ENCODE results near the gene C11orf58. TPM values are rescaled to one million over a fixed set of nuclear protein-coding genes. Genes with fewer than 3 reads are reported as not detected.

The C11orf58 gene
- total RNA-seq, 4 donors from 2014 or later, result 144 to 202 (median 175) TPM

- intact Hi-C loops (cut with DNase I), result no loop called here
- WGBS, result 74% methylated on average over 8 of the region's 8 CpGs
- TF ChIP-seq POLR2AphosphoS5 (IDR thresholded peaks at IDR 0.05) (no peak), POLR2A (IDR thresholded peaks at IDR 0.05; ENCODE audit: low read depth) (no peak), EP300 (IDR thresholded peaks at IDR 0.05) (no peak)
- TF ChIP-seq, protein P1, sequence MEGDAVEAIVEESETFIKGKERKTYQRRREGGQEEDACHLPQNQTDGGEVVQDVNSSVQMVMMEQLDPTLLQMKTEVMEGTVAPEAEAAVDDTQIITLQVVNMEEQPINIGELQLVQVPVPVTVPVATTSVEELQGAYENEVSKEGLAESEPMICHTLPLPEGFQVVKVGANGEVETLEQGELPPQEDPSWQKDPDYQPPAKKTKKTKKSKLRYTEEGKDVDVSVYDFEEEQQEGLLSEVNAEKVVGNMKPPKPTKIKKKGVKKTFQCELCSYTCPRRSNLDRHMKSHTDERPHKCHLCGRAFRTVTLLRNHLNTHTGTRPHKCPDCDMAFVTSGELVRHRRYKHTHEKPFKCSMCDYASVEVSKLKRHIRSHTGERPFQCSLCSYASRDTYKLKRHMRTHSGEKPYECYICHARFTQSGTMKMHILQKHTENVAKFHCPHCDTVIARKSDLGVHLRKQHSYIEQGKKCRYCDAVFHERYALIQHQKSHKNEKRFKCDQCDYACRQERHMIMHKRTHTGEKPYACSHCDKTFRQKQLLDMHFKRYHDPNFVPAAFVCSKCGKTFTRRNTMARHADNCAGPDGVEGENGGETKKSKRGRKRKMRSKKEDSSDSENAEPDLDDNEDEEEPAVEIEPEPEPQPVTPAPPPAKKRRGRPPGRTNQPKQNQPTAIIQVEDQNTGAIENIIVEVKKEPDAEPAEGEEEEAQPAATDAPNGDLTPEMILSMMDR (IDR thresholded peaks at IDR 0.05), result no peak
- DNase-seq (ENCODE audit: extremely low spot score), result peak; percentile 74
- Histone ChIP-seq H3K27ac (replicated peaks in 1 of 4) (no peak overlapping the region), H3K4me3 (no peak overlapping the region), H3K4me1 (no peaks in the 10 kb centered on the region), H3K9me3 (no peaks in the 10 kb centered on the region), H3K36me3 (peaks cover 11 to 43% (median 32%) of the 10 kb centered on the region in 4 donors), H3K27me3 (no peaks in the 10 kb centered on the region)
These were observed 21.5 kb downstream of the C11orf58 start for GRCh38 chr11:16759857-16760508.

DNA sequence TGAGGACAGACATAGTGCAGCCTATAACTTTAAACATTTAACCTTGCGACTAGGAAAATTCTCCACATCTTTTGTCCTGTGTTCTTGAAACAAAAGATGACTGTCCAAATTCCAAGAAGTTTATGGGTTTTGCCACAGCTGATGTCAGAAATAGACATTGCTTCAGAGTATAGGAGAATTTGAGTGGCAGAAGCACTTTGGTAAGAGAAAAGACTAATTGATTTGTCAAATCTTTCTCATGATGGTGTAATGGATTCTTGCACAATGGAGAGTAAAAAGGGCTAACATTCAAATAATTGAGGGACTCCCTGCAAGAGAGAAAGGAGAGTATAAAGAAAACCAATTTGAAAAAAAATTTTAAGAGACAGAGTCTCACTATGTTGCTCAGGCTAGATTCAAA lies 25.3 kb downstream of the C11orf58 start:
- Histone ChIP-seq H3K4me3 (no peak overlapping the region), H3K4me1 (no peaks in the 10 kb centered on the region), H3K27ac (replicated peaks in 1 of 4) (no peak overlapping the region), H3K36me3 (peaks cover 0 to 6% (median 3%) of the 10 kb centered on the region in 4 donors), H3K9me3 (no peaks in the 10 kb centered on the region), H3K27me3 (no peaks in the 10 kb centered on the region)
- intact Hi-C loops (cut with DNase I), result no loop called here
- 100% methylated on average over 1 of the region's 1 CpG for WGBS
- TF ChIP-seq EP300 (IDR thresholded peaks at IDR 0.05), result no peak
- no peak for TF ChIP-seq POLR2AphosphoS5 (IDR thresholded peaks at IDR 0.05)
- TF ChIP-seq POLR2A (IDR thresholded peaks at IDR 0.05; ENCODE audit: low read depth), result no peak
- DNase-seq (ENCODE audit: extremely low spot score), result no peak

- no peak overlapping the region for H3K27ac ChIP-seq (replicated peaks in 1 of 4)
- 93% methylated on average over 8 of the region's 8 CpGs for WGBS
- DNase-seq (ENCODE audit: extremely low spot score), result no peak
- H3K4me3 ChIP-seq, result no peak overlapping the region
- no peaks in the 10 kb centered on the region for H3K4me1 ChIP-seq
- H3K9me3 ChIP-seq, result no peaks in the 10 kb centered on the region
- intact Hi-C loops (cut with DNase I), result no loop called here
- no peaks in the 10 kb centered on the region for H3K27me3 ChIP-seq
- TF ChIP-seq EP300 (IDR thresholded peaks at IDR 0.05) (no peak), POLR2AphosphoS5 (IDR thresholded peaks at IDR 0.05) (no peak), POLR2A (IDR thresholded peaks at IDR 0.05; ENCODE audit: low read depth) (no peak)
- TF ChIP-seq, protein P1 (IDR thresholded peaks at IDR 0.05), result no peak
- no peaks in the 10 kb centered on the region for H3K36me3 ChIP-seq
These were observed 26.4 kb downstream of the C11orf58 start for GRCh38 chr11:16764888-16765287.

DNA sequence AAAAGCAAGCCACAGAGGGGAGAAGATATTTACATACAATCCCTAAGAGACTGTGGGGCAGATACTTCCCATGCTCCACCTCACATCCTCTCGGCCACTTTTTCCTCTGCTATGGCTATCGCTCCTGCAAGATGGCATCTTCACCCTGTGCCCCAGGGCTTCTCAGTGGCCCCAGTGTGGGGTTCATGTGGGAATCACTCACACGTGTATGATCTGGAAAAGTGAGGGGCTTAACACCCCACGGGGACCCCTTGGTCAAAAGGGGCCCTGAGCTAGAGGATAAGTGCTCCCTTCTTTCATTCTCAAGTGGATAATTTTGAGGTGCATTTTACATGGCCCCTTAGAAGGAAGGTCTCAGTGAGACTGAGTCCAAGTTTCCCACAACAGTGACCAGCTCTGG lies 28.7 kb downstream of the C11orf58 start:
- WGBS, result 82% methylated on average over 4 of the region's 4 CpGs
- H3K27ac ChIP-seq (replicated peaks in 1 of 4), result no peak overlapping the region
- peak; percentile 81 for DNase-seq (ENCODE audit: extremely low spot score)
- intact Hi-C loops (cut with DNase I), result no loop called here
- TF ChIP-seq EP300 (IDR thresholded peaks at IDR 0.05), result no peak
- no peak for TF ChIP-seq POLR2A (IDR thresholded peaks at IDR 0.05; ENCODE audit: low read depth)
- no peak for TF ChIP-seq POLR2AphosphoS5 (IDR thresholded peaks at IDR 0.05)
- TF ChIP-seq, protein P1 (IDR thresholded peaks at IDR 0.05), result no peak
- no peaks in the 10 kb centered on the region for H3K4me1 ChIP-seq
- H3K4me3 ChIP-seq, result no peak overlapping the region
- H3K9me3 ChIP-seq, result no peaks in the 10 kb centered on the region
- H3K27me3 ChIP-seq, result no peaks in the 10 kb centered on the region
- no peaks in the 10 kb centered on the region for H3K36me3 ChIP-seq

DNA sequence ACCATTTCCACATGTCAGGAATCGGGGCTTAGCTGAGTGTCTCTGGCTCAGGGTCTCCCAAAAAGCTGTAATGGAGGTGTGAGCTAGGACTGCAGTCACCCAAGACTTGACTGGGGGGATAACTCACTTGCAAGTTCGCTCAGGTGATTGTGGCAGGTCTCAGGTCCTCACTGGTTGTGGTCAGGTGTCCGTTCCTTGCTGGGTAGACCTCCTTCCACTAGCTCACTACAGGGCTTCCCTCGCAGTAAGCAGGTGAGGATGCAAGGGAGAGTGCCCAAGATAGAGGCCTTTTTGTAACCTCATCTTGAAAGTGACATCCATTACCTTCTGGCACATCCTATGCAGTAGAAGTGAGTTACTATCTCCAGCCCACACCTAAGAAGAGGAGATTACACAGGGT lies 29.5 kb downstream of the C11orf58 start:
- 94% methylated on average over 2 of the region's 4 CpGs for WGBS
- Histone ChIP-seq H3K4me3 (no peak overlapping the region), H3K27ac (replicated peaks in 1 of 4) (no peak overlapping the region), H3K27me3 (no peaks in the 10 kb centered on the region), H3K9me3 (no peaks in the 10 kb centered on the region), H3K4me1 (no peaks in the 10 kb centered on the region), H3K36me3 (no peaks in the 10 kb centered on the region)
- intact Hi-C loops (cut with DNase I), result no loop called here
- TF ChIP-seq POLR2AphosphoS5 (IDR thresholded peaks at IDR 0.05), result no peak
- no peak for TF ChIP-seq EP300 (IDR thresholded peaks at IDR 0.05)
- TF ChIP-seq, protein P1 (IDR thresholded peaks at IDR 0.05), result no peak
- TF ChIP-seq POLR2A (IDR thresholded peaks at IDR 0.05; ENCODE audit: low read depth), result no peak
- DNase-seq (ENCODE audit: extremely low spot score), result peak; percentile 64
